Measurements from ENCODE around the gene L3MBTL3. TPM values are rescaled to one million over a fixed set of nuclear protein-coding genes. Genes with fewer than 3 reads are reported as not detected.
"Not testable (repeated sequence)": the region's sequence is repeated elsewhere in the genome, so short reads cannot be mapped to it uniquely, and the experiment has no call there.

The L3MBTL3 gene
- total and polyA plus RNA-seq, 7 donors: 1.00 to 3.2 (median 2.0) TPM

- no peak for ATAC-seq
- H3K27me3 ChIP-seq (ENCODE audit: insufficient read depth in 3 of 3, low read length in 2 of 3): no peaks in the 10 kb centered on the region
- WGBS, 3 donors: 86 to 92% (median 87%) methylated on average over 7 of the region's 7 CpGs
- no peak overlapping the region for H3K4me3 ChIP-seq
- no peak for TF ChIP-seq CTCF (IDR thresholded peaks at IDR 0.05)
- H3K36me3 ChIP-seq (ENCODE audit: insufficient read depth in 1 of 2, low read depth in 1 of 2): no peaks in the 10 kb centered on the region
- no peak for DNase-seq
- no peaks in the 10 kb centered on the region for H3K9me3 ChIP-seq
- H3K4me1 ChIP-seq: no peaks in the 10 kb centered on the region
- intact Hi-C loops (cut with DNase I): no loop called here
- no peak overlapping the region for H3K27ac ChIP-seq
Observed at GRCh38 chr6:130148181-130148580, 129.8 kb downstream of the L3MBTL3 start.

GRCh38 chr6:130149016-130149415 is 130.6 kb downstream of the L3MBTL3 start:
- DNase-seq; H3K4me1 ChIP-seq; ATAC-seq; H3K27me3 ChIP-seq (ENCODE audit: insufficient read depth in 3 of 3, low read length in 2 of 3); H3K36me3 ChIP-seq (ENCODE audit: insufficient read depth in 1 of 2, low read depth in 1 of 2); H3K4me3 ChIP-seq; intact Hi-C loops (cut with DNase I); H3K9me3 ChIP-seq; H3K27ac ChIP-seq: not testable (repeated sequence)
- 54 to 67% (median 66%) methylated on average over 2 of the region's 2 CpGs for WGBS, 3 donors

- H3K9me3 ChIP-seq: no peaks in the 10 kb centered on the region
- no peaks in the 10 kb centered on the region for H3K36me3 ChIP-seq (ENCODE audit: insufficient read depth in 1 of 2, low read depth in 1 of 2)
- H3K27ac ChIP-seq: no peak overlapping the region
- no peak for ATAC-seq
- intact Hi-C loops (cut with DNase I): no loop called here
- DNase-seq: no peak
- H3K4me1 ChIP-seq: no peaks in the 10 kb centered on the region
- H3K4me3 ChIP-seq: no peak overlapping the region
- no peaks in the 10 kb centered on the region for H3K27me3 ChIP-seq (ENCODE audit: insufficient read depth in 3 of 3, low read length in 2 of 3)
- 64 to 67% (median 65%) methylated on average over 6 to 8 of the region's 8 CpGs for WGBS, 3 donors
- no peak for TF ChIP-seq CTCF (IDR thresholded peaks at IDR 0.05)
Observed at GRCh38 chr6:130150906-130151305, 132.5 kb downstream of the L3MBTL3 start.

GRCh38 chr6:130152908-130153510 is 134.6 kb downstream of the L3MBTL3 start:
- ATAC-seq: no peak
- no peak overlapping the region for H3K4me3 ChIP-seq
- intact Hi-C loops (cut with DNase I): no loop called here
- no peak overlapping the region for H3K27ac ChIP-seq
- no peak for DNase-seq
- TF ChIP-seq CTCF (IDR thresholded peaks at IDR 0.05): no peak
- no peaks in the 10 kb centered on the region for H3K4me1 ChIP-seq
- no peaks in the 10 kb centered on the region for H3K36me3 ChIP-seq (ENCODE audit: insufficient read depth in 1 of 2, low read depth in 1 of 2)
- H3K9me3 ChIP-seq: no peaks in the 10 kb centered on the region
- H3K27me3 ChIP-seq (ENCODE audit: insufficient read depth in 3 of 3, low read length in 2 of 3): no peaks in the 10 kb centered on the region
- WGBS, 3 donors: 42 to 60% (median 46%) methylated on average over 6 of the region's 6 CpGs

GRCh38 chr6:130156908-130157307 is 138.5 kb downstream of the L3MBTL3 start:
- WGBS, 3 donors: 93 to 98% (median 98%) methylated on average over 5 of the region's 5 CpGs
- Histone ChIP-seq H3K4me3 (no peak overlapping the region), H3K9me3 (no peaks in the 10 kb centered on the region), H3K4me1 (no peaks in the 10 kb centered on the region), H3K27me3 (ENCODE audit: insufficient read depth in 3 of 3, low read length in 2 of 3) (no peaks in the 10 kb centered on the region), H3K36me3 (ENCODE audit: insufficient read depth in 1 of 2, low read depth in 1 of 2) (no peaks in the 10 kb centered on the region), H3K27ac (no peak overlapping the region)
- no peak for ATAC-seq
- no peak for DNase-seq
- intact Hi-C loops (cut with DNase I): no loop called here
- TF ChIP-seq CTCF (IDR thresholded peaks at IDR 0.05): no peak

Measured in psoas muscle (tissue), 8 donors.